Amniotic stem cell (primary cell): ENCODE measurements around the gene KRT5.
A peak's percentile ranks its signal among the peaks of the same experiment; 100 is the strongest.

ENCODE experiments used
- DNase-seq: peaks from one replicate; lab custom pipeline; 2025; lab: John Stamatoyannopoulos, UW

Gene KRT5

GRCh38 chr12:52519826-52520662 lies at the start of gene KRT5:
KRT5 (minus strand) TSS chr12:52520394; CDS start chr12:52520296, 98 bp downstream.
- DNase-seq, result no peak

GRCh38 chr12:52568111-52568510 lies 47.9 kb upstream of the KRT5 start:
- no peak for DNase-seq

- no peak for DNase-seq
Measured at GRCh38 chr12:52566847-52567291, 46.7 kb upstream of the KRT5 start.

GRCh38 chr12:52564582-52564981 lies 44.4 kb upstream of the KRT5 start:
- DNase-seq, result no peak

- DNase-seq, result no peak
Measured at GRCh38 chr12:52561880-52562449, 41.8 kb upstream of the KRT5 start.

GRCh38 chr12:52559979-52560378 lies 39.8 kb upstream of the KRT5 start:
- DNase-seq, result no peak

- no peak for DNase-seq
Measured at GRCh38 chr12:52558781-52559445, 38.7 kb upstream of the KRT5 start.

GRCh38 chr12:52557476-52557875 lies 37.3 kb upstream of the KRT5 start:
- no peak for DNase-seq

GRCh38 chr12:52555577-52555976 lies 35.4 kb upstream of the KRT5 start:
- DNase-seq, result no peak

- DNase-seq, result no peak
Measured at GRCh38 chr12:52552681-52553195, 32.5 kb upstream of the KRT5 start, which contains the start of gene KRT71. KRT71 (minus strand) TSS chr12:52553145; CDS start chr12:52553077, 68 bp downstream.

- DNase-seq, result no peak
Measured at GRCh38 chr12:52552055-52552454, 31.9 kb upstream of the KRT5 start.

GRCh38 chr12:52551216-52551865 lies 31.1 kb upstream of the KRT5 start:
- no peak for DNase-seq

GRCh38 chr12:52546126-52546525 lies 25.9 kb upstream of the KRT5 start:
- DNase-seq, result no peak

GRCh38 chr12:52543985-52544883 lies 24.0 kb upstream of the KRT5 start:
- no peak for DNase-seq

GRCh38 chr12:52542785-52543318 lies 22.7 kb upstream of the KRT5 start:
- DNase-seq, result no peak

- no peak for DNase-seq
Measured at GRCh38 chr12:52542157-52542556, 22.0 kb upstream of the KRT5 start.

- DNase-seq, result no peak
Measured at GRCh38 chr12:52541709-52542108, 21.5 kb upstream of the KRT5 start.

- DNase-seq, result no peak
Measured at GRCh38 chr12:52540531-52540930, 20.3 kb upstream of the KRT5 start.

GRCh38 chr12:52539821-52540173 lies 19.6 kb upstream of the KRT5 start:
- DNase-seq, result no peak

GRCh38 chr12:52539083-52539820 lies 19.1 kb upstream of the KRT5 start:
- peak; percentile 41 for DNase-seq
